Activated CD4-positive, alpha-beta T cell treated with anti-CD3 and anti-CD28 coated beads, Interleukin-2, Interleukin-4, amounts not matched to agents 100 ng/mL and 50 ng/mL, durations not matched to agents 16 hours and 8 hours (primary cell): ENCODE data around the gene RTP5.
"Not testable (repeated sequence)": the region's sequence is repeated elsewhere in the genome, so short reads cannot be mapped to it uniquely, and the experiment has no call there.

ENCODE experiments used
- DNase-seq: peaks from one replicate; pipeline ENCODE4 v3.0.0-alpha.2; 2020; ENCODE audit warnings: low spot score

The RTP5 gene

DNA sequence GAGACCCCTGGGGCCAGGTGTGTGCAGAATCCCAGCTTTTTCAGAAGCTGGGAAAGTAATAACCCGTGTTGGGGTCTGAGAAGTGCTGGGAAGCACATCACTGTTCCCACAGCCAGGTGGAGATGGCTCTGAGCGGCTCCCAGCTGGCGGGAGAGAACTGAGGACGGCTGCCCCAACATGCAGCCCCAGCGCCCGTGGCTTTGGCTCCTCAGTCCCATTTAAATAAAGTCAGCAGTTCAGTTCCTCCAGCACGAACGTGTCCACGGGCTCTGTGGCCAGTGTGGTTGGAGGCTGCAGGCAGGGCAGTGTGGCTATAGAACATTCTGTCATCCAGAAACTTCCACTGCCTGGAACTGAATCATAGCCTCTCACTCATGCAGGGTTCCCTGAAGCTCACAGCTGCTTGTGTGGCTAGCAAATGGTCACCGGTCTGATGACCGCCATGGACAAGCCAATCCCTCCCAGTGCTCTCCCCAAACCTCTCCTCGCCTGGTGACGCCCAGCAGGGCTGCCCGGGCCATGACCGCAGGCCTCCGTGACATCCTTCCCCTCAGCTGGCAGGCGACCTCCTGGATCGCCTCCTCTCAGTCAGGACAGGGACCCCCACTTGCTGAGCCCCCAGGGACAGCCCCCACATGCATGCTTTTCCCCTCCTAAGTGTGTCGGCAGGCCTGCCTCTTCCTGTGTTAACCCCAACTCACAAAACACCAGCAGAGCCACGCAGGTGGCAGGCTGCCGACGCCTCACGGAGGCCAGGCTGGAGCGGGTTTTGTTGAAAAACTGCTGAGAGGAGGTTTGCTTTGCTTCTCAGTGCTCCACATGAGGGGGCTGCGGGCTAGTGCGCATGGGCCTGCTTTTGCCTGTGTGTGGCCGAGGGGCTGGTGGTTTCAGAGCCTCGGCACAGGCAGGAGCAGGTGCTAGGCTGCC, 1.3 kb downstream of the RTP5 start:
- DNase-seq: no peak

- no peak for DNase-seq
These were observed 2.2 kb downstream of the RTP5 start for GRCh38 chr2:241871538-241872312.

- DNase-seq: no peak
These were observed 2.7 kb downstream of the RTP5 start for GRCh38 chr2:241872313-241872642.

DNA sequence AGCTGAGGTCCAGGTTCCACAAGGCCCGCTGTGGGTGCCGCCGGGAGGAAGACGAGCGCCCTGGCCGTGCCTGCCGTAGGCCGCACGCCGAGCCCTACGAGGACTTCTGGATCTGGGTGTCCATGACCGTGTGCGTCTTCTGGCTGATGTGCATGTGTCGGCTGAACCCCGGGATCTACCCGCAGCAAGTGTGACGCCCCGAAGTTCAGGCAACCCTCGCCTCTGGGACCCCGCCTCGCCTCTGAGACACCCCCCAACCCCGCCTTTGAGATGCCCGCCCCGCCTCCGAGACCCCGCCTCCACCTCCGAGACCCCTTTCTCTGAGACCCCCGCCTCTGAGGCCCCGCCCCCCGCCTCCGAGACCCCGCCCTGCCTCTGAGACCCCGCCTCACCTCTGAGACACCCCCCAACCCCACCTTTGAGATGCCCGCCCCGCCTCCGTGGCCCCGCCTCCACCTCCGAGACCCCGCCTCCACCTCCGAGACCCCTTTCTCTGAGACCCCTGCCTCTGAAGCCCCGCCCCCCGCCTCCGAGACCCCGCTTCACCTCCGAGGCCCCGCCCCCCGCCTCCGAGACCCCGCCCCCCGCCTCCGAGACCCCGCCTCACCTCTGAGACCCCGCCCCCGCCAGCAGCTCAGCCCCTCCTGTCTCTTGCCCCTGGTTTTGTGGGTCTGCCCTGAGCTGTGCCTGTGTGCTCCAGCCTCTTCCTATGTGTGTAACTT, 3.7 kb downstream of the RTP5 start:
- DNase-seq: no peak

- no peak for DNase-seq
These were observed 4.2 kb downstream of the RTP5 start for GRCh38 chr2:241873803-241874110.

DNA sequence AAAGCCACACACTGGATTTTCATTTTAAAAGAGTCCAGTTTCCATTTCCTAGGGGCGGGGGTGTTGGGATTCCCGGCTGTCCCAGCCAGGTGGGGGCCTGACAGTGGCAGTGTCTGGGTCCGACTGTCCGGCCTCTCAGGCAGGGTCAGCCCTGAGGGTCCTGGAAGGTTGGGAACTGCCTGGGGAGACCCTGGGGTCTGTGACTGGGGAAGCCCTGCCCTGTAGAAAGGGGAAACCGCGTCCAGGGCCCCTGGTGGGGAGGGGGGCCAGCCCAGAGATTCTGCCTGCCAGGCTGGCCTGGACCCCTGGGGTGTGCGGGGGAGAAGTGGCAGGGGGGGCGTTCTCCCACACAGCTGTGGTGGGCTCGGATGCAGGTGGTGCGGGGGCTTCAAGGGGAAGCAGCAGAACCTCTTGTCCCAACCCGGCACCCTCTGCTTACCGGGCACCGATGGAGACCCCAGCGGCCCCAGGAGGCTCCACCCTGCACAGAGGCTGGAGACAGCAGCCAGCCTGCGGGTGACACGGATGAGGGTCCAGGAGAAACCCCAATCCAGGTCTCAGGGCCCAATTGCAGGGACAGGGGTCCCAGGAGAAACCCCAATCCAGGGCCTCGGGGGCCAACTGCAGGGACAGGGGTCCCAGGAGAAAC, 4.9 kb downstream of the RTP5 start:
- DNase-seq: no peak

- not testable (repeated sequence) for DNase-seq
These were observed 6.4 kb downstream of the RTP5 start for GRCh38 chr2:241875754-241876527.

DNA sequence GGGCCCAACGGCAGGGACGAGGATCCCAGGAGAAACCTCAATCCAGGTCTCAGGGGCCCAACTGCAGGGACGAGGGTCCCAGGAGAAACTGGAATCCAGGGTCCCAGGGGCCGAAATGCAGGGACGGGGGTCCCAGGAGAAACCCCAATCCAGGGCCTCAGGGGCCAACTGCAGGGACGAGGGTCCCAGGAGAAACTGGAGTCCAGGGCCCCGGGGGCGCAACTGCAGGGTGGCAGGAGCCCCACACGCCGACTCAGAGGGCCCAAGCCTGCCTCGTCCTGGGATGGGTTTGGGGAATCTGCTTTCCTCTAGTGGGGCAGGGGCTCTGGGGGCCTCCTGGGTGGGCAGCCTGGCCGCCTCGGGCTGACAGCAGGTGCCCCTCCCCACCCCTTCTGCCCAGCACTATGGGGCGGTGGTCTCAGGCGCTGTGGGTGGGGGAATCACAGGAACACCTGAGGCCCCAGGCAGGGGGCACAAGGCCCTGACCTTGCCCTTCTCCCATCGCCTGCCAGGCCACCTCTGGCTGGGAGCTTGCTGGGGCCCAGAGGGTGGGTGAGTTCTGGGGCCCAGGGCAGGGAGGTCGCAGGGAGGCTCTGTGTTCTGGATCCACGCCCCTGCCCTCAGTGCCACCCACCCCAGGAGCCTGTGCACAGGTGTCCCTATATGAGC, 7.1 kb downstream of the RTP5 start:
- DNase-seq: no peak

- DNase-seq: no peak
These were observed 7.7 kb downstream of the RTP5 start for GRCh38 chr2:241877197-241877685.

GRCh38 chr2:241877989-241878970, 8.8 kb downstream of the RTP5 start:
- DNase-seq: peak; percentile 81

DNA sequence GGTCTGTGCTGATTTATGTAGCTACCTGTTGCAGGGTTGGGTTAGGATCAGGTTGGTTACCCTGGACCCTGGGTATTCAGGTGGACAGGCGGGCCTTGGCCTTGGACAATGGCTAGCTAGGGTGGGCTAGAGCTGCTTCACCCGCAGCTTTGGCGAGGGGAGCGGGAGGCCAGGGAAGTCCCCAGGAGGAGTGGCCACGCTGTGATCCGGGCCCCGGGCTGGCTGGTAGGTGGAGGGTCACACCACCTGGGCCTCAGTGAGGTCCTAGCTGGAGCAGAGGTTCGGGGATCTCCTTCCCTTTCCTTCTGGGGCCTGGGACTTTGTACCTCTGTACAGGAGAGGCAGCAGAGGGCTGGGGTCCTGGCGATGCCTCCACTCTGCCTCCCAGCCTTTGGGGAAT, 9.8 kb downstream of the RTP5 start:
- DNase-seq: no peak

- no peak for DNase-seq
These were observed 11.0 kb downstream of the RTP5 start for GRCh38 chr2:241880311-241881073.

DNA sequence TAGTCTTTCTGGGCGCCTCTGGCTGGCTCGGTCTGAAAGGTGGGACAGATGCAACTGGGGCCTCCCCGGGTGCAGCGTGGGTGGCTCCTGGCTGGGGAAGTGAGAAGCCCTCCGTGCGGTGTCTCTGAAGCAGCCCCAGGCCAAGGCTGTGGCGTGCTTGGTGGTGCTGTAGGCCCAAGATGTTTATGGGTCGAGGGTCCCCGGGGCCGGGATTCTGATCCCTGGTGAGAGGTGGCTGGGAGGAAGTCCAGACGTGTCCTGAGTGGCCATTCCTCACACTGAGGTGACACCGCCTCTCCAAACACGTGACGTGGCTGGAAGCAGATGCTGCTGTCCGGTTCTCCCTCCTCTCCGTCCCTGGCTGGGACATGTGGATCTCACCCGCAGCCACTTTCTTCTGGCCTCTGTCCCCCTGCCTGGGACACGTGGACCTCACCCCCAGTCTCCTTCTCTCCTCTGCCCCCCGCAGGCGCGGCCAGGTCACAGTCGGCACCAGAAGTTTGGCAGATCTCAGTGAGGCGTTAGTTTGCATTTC, 12.6 kb downstream of the RTP5 start:
- DNase-seq: no peak

- DNase-seq: no peak
These were observed 15.4 kb downstream of the RTP5 start for GRCh38 chr2:241884951-241885290.

- DNase-seq: no peak
These were observed 15.9 kb downstream of the RTP5 start for GRCh38 chr2:241885291-241885945.

- DNase-seq: no peak
These were observed 16.6 kb downstream of the RTP5 start for GRCh38 chr2:241885946-241886643.

DNA sequence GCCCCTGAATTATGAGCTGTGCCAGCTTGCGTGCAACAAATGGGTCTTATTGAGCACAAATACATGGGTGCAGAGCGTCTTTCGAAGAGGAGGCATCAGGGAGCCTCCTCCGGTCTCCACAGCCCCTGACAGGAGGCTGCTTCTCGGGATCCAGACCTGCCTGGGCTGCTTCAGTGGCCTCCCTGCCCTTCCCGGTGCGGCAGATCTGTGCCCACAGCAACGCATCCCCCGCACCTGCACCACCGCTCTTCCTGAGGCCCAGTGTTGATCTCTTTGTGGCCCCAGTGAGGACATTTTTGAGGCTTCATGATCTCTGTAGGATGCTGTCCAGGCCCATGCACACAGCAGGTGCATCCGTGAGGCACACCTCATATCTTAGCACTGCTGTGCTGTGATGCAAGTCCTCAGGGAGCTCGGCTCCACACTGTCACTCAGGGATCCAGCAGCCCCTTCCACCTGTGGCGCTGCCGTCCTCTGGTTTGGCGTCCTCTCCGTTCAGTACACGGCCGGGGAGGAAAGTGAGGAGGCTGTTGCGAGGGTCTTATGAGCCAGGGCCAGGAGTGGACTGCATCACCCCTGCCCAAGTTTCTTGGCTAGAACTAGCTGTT, 17.4 kb downstream of the RTP5 start:
- no peak for DNase-seq
